Activated CD4-positive, alpha-beta T cell treated with anti-CD3 and anti-CD28 coated beads, Interleukin-2, Interleukin-4, amounts not matched to agents 100 ng/mL and 50 ng/mL, durations not matched to agents 16 hours and 8 hours (primary cell): Measurements from ENCODE around the gene CHKB.

ENCODE experiments used
- DNase-seq: peaks from one replicate; pipeline ENCODE4 v3.0.0-alpha.2; 2020; ENCODE audit warnings: low spot score

CHKB gene

GRCh38 chr22:50599816-50600455, 17.3 kb upstream of the CHKB start:
- DNase-seq = peak; percentile 30

GRCh38 chr22:50597097-50597496, 14.4 kb upstream of the CHKB start:
- DNase-seq = no peak

- no peak for DNase-seq
These were observed 12.5 kb upstream of the CHKB start for GRCh38 chr22:50595189-50595588.

- no peak for DNase-seq
These were observed 4.8 kb upstream of the CHKB start for GRCh38 chr22:50587407-50587806.

DNA sequence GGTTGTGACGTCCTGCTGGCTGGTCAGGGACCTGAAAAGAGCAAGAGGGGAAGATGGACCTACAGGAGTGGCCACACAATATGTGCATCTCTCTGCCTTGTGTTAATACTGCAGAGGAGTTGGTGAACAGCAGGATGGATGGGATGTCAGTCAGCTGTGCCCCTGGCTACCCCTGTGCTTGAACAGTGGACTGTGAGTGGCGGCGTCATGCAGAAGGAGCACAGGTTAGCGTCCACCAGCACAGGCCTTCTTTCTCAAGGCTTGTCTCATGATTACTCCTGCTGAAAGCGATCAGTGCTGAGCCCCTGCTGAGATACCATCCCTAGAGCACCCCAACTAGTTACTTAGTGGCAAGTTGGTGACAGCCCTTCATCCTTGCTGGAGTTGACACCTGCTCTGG, 3.8 kb upstream of the CHKB start:
- no peak for DNase-seq

DNA sequence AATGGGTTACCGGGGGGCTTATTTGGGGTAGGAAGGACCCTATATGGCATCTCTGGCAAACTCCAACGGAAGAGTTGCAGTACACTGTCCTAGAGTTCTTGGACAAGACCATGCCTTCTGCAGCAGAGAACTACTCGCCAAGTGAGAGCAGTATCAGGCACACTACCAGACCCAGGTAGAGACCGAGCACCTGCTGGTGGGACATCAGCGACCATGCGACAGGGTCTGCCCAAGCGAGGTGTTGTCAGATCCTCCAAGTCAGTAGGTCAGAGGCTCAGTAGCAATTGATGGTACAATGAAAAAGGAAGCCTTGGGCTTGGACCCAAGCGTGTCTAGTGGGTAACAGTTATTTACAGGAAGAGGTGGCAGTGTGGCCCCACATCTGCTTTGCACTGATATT, 3.1 kb upstream of the CHKB start:
- DNase-seq = no peak

DNA sequence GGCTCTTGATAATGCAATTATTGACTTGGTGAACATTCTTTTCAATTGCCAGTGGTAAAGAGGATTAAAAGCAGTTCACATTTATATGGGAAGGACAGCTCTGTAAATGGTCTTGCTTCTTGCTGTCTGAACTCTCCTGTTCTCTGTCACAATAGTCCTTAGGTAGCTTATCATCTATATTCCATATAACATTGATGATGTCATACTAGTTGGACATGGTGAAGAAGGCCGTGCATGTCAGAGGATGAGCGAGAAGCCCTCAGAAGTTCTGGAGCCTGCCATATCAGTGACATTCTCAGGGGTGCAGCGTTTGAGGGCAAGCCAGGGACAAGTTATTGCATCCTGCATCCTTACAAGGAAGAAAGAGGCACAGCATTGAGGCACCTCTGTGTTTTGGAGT, 2.6 kb upstream of the CHKB start:
- no peak for DNase-seq

DNA sequence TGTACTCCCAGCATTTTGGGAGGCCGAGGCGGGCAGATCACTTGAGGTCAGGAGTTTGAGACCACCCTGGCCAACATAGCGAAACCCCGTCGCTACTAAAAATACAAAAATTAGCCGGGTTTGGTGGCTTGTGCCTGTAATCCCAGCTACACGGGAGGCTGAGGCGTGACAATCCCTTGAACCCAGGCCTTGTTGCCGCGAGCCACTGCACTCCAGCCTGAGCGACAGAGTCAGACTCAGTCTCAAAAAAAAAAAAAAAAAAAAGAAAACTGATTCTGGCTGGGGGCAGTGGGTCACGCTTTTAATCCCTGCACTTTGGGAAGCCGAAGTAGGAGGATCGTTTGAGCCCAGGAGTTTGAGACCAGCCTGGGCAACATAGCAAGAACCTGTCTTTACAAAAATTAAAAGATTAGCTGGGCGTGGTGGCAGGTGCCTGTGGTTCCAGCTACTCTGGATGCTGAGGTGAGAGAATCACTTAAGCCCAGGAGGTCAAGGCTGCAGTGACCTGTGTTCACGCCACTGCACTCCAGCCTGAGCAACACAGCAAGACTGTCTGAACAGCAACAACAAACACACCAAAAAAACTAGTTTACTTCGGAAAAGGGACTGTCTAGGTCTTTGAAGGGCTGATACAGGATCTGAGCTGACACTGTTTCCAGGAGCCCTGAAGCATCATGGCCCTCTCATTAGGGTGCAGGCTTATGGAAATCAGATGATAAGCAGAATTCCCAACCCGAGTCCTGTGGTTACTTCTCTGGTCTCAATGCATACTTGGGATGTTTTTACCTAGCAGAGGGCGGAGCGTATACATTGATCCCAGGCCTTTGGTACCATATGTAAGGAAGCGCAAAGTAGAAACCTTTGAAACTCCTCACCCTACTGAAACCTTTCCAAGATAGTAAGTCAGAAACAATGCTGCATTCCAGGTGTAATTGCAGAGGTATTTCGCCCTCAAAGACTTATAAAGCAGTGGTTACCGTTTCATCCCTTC, 1.8 kb upstream of the CHKB start:
- DNase-seq = no peak

GRCh38 chr22:50583294-50583861, 729 bp upstream of the CHKB start:
- no peak for DNase-seq

GRCh38 chr22:50581950-50582492, 628 bp downstream of the CHKB start:
- peak; percentile 43 for DNase-seq

DNA sequence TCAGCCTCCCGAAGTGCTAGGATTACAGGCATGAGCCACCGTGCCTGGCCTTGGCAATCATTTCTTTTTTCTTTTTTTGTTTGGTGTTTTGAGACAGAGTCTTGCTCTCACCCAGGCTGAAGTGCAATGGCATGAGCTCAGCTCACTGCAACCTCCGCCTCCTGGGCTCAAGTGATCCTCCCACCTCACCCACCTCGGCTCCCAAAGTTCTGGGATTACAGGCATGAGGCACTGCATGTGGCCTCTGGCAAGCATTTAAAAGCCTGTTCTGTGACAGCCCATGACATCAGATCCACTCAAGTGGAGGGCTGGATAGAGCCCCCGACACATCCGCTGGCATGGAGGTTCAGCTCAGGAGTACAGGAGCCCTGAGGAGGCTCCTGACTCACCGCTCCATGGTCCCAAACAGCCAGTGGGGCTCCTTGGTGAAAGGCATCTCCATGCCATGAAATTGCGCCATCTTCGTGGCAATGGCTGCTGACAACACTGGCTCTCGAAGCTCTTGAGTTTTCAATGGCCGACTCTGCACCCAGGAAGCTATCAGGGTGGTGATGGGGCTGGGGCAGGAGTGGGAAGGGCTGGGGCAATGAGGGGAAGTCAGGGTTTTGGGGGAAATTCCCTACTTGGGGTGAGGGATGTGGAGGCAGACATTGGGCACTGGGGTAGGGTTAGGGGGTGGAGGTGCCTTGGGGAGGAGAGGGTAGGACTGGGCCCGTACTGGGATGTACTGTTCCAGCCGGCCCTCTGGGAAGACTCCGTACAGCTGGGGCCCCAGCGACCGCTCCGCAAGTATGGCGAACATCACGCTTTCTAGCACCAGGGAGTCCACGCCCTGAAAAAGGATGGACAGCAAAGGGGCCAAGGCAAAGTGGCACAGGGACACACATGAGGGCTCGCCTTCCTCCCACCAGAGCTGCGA, 1.4 kb downstream of the CHKB start:
- no peak for DNase-seq

- no peak for DNase-seq
These were observed 2.9 kb downstream of the CHKB start for GRCh38 chr22:50579752-50580151.

- DNase-seq = no peak
These were observed 3.8 kb downstream of the CHKB start for GRCh38 chr22:50578776-50579310.

GRCh38 chr22:50577987-50578775, 4.5 kb downstream of the CHKB start, which contains the start of gene CPT1B:
CPT1B (minus strand) TSS chr22:50578427; CDS start chr22:50577915, 512 bp downstream.
- no peak for DNase-seq

DNA sequence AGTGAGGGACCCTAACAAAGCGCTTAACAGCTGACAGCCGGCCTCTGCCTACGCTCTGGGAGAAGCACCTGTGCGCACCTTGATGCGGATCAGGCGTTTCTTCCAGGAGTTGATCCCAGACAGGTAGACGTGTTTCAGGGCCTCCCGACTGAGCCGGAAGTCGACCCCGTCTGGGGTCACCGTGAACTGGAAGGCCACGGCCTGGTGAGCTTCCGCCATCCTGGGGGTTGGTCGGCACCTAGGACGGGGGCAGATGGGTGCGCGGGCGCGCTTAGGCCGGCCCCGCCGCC, 5.0 kb downstream of the CHKB start:
- no peak for DNase-seq

- no peak for DNase-seq
These were observed 5.6 kb downstream of the CHKB start for GRCh38 chr22:50576806-50577696.

DNA sequence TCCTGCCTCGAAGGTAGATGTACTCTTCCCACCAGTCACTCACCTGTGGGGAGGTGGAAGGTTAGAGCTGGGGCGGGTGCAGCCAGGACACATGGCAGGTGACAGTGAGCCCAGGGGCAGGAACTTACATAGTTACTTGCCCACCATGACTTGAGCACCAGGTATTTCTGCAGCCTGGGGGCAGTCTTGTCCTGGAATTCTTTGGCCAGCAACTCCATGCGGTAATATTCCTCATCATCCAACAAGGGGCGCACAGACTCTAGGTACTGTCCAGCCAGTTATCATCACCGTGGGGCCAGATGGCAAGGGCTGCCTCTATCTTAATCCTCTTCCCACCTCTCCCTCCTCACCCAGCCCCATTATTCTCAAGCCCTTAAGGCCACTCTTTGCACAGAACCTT, 6.6 kb downstream of the CHKB start:
- no peak for DNase-seq

DNA sequence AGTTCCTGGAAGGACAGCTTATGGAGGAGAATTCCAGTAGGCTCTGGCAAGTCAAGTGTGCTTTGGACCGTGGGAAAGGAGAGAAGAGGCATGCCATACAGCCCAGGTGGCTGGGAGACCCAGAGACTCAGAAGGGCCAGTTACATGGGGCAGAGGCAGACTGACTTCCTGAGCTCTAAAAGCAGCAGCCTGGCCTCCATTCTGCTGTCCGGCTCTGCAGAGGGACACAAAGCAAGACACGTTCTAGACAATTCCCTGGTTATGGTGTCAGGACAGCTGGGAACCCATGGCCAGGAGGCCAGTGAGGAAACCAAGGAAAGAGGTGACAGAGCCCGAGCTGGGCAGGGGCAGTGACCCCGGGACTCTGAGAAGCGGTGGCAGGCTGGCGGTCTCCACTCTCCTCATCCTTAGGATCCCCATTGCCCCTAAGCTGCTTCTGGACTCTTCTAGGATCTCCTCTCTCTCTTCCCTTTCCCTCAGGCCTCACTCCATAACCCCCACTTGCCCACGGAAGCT, 7.2 kb downstream of the CHKB start:
- no peak for DNase-seq

DNA sequence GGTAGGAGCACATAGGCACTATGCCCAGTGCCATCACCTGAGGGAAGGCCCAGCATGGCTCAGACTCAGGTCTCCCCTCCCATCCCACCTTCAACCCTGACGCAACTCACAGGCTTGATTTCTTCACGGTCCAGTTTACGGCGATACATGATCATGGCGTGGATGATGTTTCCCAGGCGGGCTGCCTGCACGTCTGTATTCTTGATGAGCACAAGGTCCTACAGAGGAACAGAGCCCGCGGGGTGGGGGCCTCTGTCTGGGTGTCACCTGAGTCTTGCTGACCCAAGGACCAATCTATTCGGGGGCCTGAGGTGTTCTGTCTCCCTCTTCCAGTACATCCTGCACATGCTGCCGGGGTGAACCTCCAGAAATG, 8.3 kb downstream of the CHKB start:
- no peak for DNase-seq
